Natural killer cell (primary cell): Measurements from ENCODE around the gene ZW10. TPM values are rescaled to one million over a fixed set of nuclear protein-coding genes. Genes with fewer than 3 reads are reported as not detected.
A peak's percentile ranks its signal among the peaks of the same experiment; 100 is the strongest.

ENCODE experiments used
- ATAC-seq, 3 donors: fragments of 150-1000 bp in 2 of 3; fragments of 200-7000 bp in 1 of 3; cut with Tn5 transposase; 1 replicate in 1 of 3; 2 replicates in 2 of 3; pipeline ENCODE4 v1.10.0; 2021; ENCODE audit warnings: mild to moderate bottlenecking in 2 of 3, moderate library complexity in 2 of 3
- DNase-seq, 2 donors: peaks; one replicate each; pipeline versions ENCODE4 v3.0.0 to v3.0.0-alpha.2; 2013 to 2021; ENCODE audit warnings: mixed read lengths in 1 of 2
- H3K27ac ChIP-seq: one replicate; pipeline ENCODE4 v1.5.1; 2013; ENCODE audit warnings: mild to moderate bottlenecking, low read length
- H3K27me3 ChIP-seq: one replicate; pipeline ENCODE4 v1.6.1; 2013; ENCODE audit warnings: low read length; ENCODE audit not compliant: control insufficient read depth, insufficient read depth
- H3K36me3 ChIP-seq: one replicate; pipeline ENCODE4 v1.6.1; 2013; ENCODE audit warnings: low read length; ENCODE audit not compliant: control insufficient read depth, insufficient read depth
- H3K4me1 ChIP-seq: one replicate; pipeline ENCODE4 v1.6.1; 2013; ENCODE audit warnings: low read length; ENCODE audit not compliant: control insufficient read depth, insufficient read depth
- H3K4me3 ChIP-seq: one replicate; pipeline ENCODE4 v1.5.1; 2013; ENCODE audit warnings: low read length
- H3K9me3 ChIP-seq: one replicate; pipeline ENCODE4 v1.6.1; 2013; ENCODE audit warnings: low read length; ENCODE audit not compliant: control insufficient read depth, insufficient read depth
- H3K27ac Mint-ChIP-seq, 2 donors: one replicate each; pipeline ENCODE4 v1.8.0; 2022; ENCODE audit warnings: mild to moderate bottlenecking in 2 of 2, mixed read lengths in 2 of 2, moderate library complexity in 1 of 2
- H3K27me3 Mint-ChIP-seq, 2 donors: one replicate each; pipeline ENCODE4 v1.8.0; 2022; ENCODE audit warnings: low read depth in 2 of 2, mixed read lengths in 2 of 2
- H3K36me3 Mint-ChIP-seq: one replicate; pipeline ENCODE4 v1.8.0; 2022; ENCODE audit warnings: mixed read lengths
- H3K4me1 Mint-ChIP-seq, 2 donors: one replicate each; pipeline ENCODE4 v1.8.0; 2022; ENCODE audit warnings: mixed read lengths in 2 of 2
- H3K4me3 Mint-ChIP-seq: one replicate; pipeline ENCODE4 v1.8.0; 2022; ENCODE audit warnings: mild to moderate bottlenecking, moderate library complexity, mixed read lengths
- H3K9me3 Mint-ChIP-seq, 2 donors: one replicate each; pipeline ENCODE4 v1.8.0; 2022; ENCODE audit warnings: mixed read lengths in 2 of 2
- CTCF ChIP-seq: fragments of 200-600 bp; IDR thresholded peaks from one replicate; pipeline ENCODE4 v1.8.0; 2022; ENCODE audit warnings: antibody characterized with exemption
- WGBS: methylation state at CpG from one replicate; pipeline ENCODE4 v1.1.7; 2013; ENCODE audit warnings: missing lambda C conversion rate; ENCODE audit not compliant: insufficient coverage; 5-methylcytosine and 5-hydroxymethylcytosine counted together
- intact Hi-C: fragments of 100-400 bp; cut with micrococcal nuclease; formaldehyde crosslinking; loops from one replicate; pipeline ENCODE4 v1.14.2; 2022
- total RNA-seq, 4 donors: library from RNA; stranded (reverse); fragments of 120-200 nt in 1 of 4; gene quantifications; one replicate each; pipeline versions ENCODE4 v1.2.3 to v1.2.4, GENCODE V29; 2013 to 2022

ZW10 gene
- total RNA-seq, 3 donors from 2014 or later (not counting 1 experiment from before 2014, with no cell fraction given) = 5.8 to 9.6 (median 6.6) TPM

GRCh38 chr11:113817162-113817561, 43.7 kb upstream of the ZW10 start:
- DNase-seq (no peak), ATAC-seq (no peak)
- no peaks in the 10 kb centered on the region for H3K27me3 Mint-ChIP-seq
- H3K9me3 Mint-ChIP-seq = no peaks in the 10 kb centered on the region
- intact Hi-C loops = no loop called here
- no peaks in the 10 kb centered on the region for H3K4me1 Mint-ChIP-seq
- H3K4me3 Mint-ChIP-seq = no peak overlapping the region
- Histone ChIP-seq H3K27me3 (no peaks in the 10 kb centered on the region), H3K27ac (no peak overlapping the region), H3K36me3 (peaks cover 67% of the 10 kb centered on the region), H3K9me3 (no peaks in the 10 kb centered on the region), H3K4me3 (no peak overlapping the region), H3K4me1 (no peaks in the 10 kb centered on the region)
- H3K27ac Mint-ChIP-seq = peak overlapping the region in 1 of 2 donors; percentile 62
- 93% methylated on average over 1 of the region's 1 CpG for WGBS
- no peak for TF ChIP-seq CTCF
- H3K36me3 Mint-ChIP-seq = peaks cover 9% of the 10 kb centered on the region

- H3K27me3 ChIP-seq = no peaks in the 10 kb centered on the region
- no peaks in the 10 kb centered on the region for H3K4me1 ChIP-seq
- H3K4me3 ChIP-seq = no peak overlapping the region
- H3K4me1 Mint-ChIP-seq = no peaks in the 10 kb centered on the region
- H3K27ac Mint-ChIP-seq = peak overlapping the region; percentile 46 to 52
- no peak for DNase-seq
- ATAC-seq = no peak
- H3K36me3 Mint-ChIP-seq = peaks cover 13% of the 10 kb centered on the region
- no peaks in the 10 kb centered on the region for H3K9me3 ChIP-seq
- no peak overlapping the region for H3K4me3 Mint-ChIP-seq
- no peak for TF ChIP-seq CTCF
- intact Hi-C loops = no loop called here
- no peak overlapping the region for H3K27ac ChIP-seq
- H3K9me3 Mint-ChIP-seq = no peaks in the 10 kb centered on the region
- peaks cover 69% of the 10 kb centered on the region for H3K36me3 ChIP-seq
- no peaks in the 10 kb centered on the region for H3K27me3 Mint-ChIP-seq
Observed at GRCh38 chr11:113814181-113814580, 40.7 kb upstream of the ZW10 start.

GRCh38 chr11:113808931-113809330, 35.4 kb upstream of the ZW10 start:
- DNase-seq (no peak), ATAC-seq (no peak)
- Histone ChIP-seq H3K27me3 (no peaks in the 10 kb centered on the region), H3K4me3 (no peak overlapping the region), H3K4me1 (no peaks in the 10 kb centered on the region), H3K9me3 (no peaks in the 10 kb centered on the region), H3K27ac (no peak overlapping the region), H3K36me3 (peaks cover 81% of the 10 kb centered on the region)
- intact Hi-C loops = no loop called here
- H3K4me3 Mint-ChIP-seq = no peak overlapping the region
- peaks cover 21% of the 10 kb centered on the region for H3K36me3 Mint-ChIP-seq
- no peak for TF ChIP-seq CTCF
- H3K27me3 Mint-ChIP-seq = no peaks in the 10 kb centered on the region
- H3K9me3 Mint-ChIP-seq = no peaks in the 10 kb centered on the region
- no peaks in the 10 kb centered on the region for H3K4me1 Mint-ChIP-seq
- WGBS = 100% methylated on average over 1 of the region's 2 CpGs
- H3K27ac Mint-ChIP-seq = no peak overlapping the region

GRCh38 chr11:113806406-113806805, 32.9 kb upstream of the ZW10 start:
- ATAC-seq (peak in 2 of 3 donors; percentile 41 to 42), DNase-seq (peak in 1 of 2 donors; percentile 19)
- H3K9me3 ChIP-seq = no peaks in the 10 kb centered on the region
- no peaks in the 10 kb centered on the region for H3K27me3 ChIP-seq
- Mint-ChIP-seq H3K4me3 (no peak overlapping the region), H3K36me3 (peaks cover 35% of the 10 kb centered on the region), H3K9me3 (no peaks in the 10 kb centered on the region), H3K4me1 (no peaks in the 10 kb centered on the region), H3K27ac (peak overlapping the region in 1 of 2 donors; percentile 14), H3K27me3 (no peaks in the 10 kb centered on the region)
- peaks cover 83% of the 10 kb centered on the region for H3K36me3 ChIP-seq
- 93% methylated on average over 2 of the region's 2 CpGs for WGBS
- TF ChIP-seq CTCF = peak; percentile 10
- H3K27ac ChIP-seq = no peak overlapping the region
- no peak overlapping the region for H3K4me3 ChIP-seq
- H3K4me1 ChIP-seq = no peaks in the 10 kb centered on the region
- intact Hi-C loops = no loop called here
